ENCODE data around the gene RTF2.
A peak's percentile ranks its signal among the peaks of the same experiment; 100 is the strongest.
"Not testable (repeated sequence)": the region's sequence is repeated elsewhere in the genome, so short reads cannot be mapped to it uniquely, and the experiment has no call there.

RTF2 gene

GRCh38 chr20:56503916-56504315, 35.5 kb downstream of the RTF2 start:
- no peak for DNase-seq

GRCh38 chr20:56504373-56505005, 36.1 kb downstream of the RTF2 start:
- peak; percentile 13 for DNase-seq

DNA sequence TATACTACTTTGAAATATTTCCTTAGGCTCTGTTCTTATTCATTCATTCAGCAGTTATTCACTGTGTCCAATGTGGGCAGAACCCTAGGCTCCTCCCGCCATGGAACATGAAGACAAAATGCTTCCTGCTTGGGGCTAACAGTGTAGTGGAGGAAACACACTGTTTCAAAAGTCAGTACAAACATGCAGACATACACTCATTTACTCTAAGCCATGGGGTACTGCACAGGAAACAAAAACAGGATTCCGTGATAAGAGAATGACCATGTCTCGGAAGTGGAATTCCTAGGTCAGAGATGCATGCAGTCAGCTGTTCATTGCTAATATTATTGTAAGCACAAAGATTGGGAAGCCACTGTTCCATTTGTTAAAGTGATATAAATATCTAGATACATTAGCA, 37.7 kb downstream of the RTF2 start:
- no peak for DNase-seq

DNA sequence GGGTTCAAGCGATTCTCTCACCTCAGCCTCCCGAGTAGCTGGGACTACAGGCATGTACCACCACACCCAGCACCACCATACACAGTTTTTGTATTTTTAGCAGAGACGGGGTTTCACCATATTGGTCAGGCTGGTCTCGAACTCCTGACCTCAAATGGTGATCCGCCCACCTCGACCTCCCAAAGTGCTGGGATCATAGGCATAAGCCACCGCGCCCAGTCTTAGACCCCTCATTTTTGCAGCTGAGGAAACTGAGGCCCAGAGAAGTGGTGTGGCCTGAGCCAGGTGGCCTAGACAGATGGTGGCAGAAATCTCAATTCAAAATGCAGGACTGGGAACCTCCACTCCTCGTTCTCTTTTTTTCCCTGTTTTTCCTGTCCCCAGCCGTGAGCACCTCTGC, 43.5 kb downstream of the RTF2 start:
- DNase-seq: no peak

GRCh38 chr20:56513161-56514150, 45.0 kb downstream of the RTF2 start:
- DNase-seq: no peak

GRCh38 chr20:56516631-56517030, 48.2 kb downstream of the RTF2 start:
- DNase-seq: no peak

GRCh38 chr20:56517211-56517610, 48.8 kb downstream of the RTF2 start:
- DNase-seq: no peak

DNA sequence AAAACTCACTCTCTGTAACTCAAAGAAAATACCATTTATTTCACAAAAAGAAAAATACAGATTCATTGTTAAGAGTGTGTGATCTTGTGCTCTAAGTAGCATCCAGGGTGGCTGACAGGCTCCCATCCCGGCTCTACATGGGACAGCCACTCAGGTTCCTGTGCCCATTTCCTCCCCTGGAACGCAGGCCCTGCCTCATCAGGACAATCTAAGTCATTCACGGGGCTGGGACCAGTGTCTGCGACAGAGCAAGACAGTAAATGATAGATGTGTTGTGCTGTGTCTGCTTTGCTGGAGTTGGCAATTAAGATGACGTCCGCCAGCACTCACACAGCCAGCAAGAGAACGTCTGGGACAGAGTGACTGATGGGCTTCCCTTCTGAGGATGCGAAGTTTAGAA, 49.2 kb downstream of the RTF2 start:
- no peak for DNase-seq

- no peak for DNase-seq
Measured at GRCh38 chr20:56518126-56518525, 49.7 kb downstream of the RTF2 start.

DNA sequence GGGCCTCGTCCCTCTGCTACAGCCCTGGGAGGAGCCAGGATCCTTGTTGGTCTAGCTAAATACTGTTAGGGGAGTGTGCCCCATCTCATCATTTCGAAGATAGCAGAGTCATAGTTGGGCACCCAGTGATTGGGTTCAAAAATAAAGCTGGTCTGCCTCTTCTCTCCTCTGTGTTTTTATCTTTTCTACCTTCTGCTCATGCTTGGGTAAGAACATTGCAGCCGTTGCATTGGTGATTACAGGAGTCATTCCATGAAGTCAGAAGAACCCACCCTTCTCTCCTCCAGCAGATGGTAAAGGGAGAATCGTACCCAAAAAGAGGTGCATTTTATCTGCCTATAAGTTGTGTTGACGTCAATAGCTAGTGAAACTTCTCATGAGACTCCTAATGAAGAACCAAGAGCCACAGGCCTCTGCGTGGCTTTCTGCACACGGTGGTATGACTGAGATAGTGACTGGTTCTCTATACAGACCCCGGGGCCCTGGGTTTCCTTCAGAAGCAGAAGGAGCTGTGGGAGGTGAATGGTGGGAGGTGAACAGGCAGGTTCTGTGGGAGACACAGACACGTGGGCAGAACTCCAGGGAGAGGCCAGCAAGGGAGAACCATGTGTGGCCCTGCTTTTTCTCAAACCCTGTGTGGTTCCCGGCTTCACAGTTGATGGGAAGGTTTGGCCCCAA, 50.4 kb downstream of the RTF2 start:
- DNase-seq: no peak

GRCh38 chr20:56519551-56519950, 51.1 kb downstream of the RTF2 start:
- DNase-seq: no peak

GRCh38 chr20:56520180-56520579, 51.8 kb downstream of the RTF2 start:
- DNase-seq: no peak

DNA sequence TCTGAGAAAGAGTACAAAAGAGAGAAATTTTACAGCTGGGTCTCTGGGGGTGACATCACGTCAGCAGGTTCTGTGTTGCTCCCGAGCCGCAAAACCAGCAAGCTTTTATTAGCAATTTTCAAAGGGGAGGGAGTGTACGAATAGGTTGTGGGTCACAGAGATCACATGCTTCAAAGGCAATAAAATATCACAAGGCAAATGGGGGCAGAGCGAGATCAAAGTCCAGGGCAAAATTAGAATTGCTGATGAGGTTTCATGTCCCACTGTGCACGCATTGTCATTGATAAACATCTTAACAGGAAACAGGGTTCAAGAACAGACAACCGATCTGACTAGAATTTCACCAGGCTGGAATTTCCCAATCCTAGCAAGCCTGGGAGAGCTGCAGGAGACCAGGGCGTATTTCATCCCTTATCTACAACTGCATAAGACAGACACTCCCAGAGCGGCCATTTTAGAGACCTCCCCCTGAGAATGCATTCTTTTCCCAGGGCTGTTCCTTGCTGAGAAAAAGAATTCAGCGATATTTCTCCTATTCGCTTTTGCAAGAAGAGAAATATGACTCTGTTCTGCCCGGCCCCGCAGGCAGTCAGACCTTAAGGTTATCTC, 52.4 kb downstream of the RTF2 start:
- not testable (repeated sequence) for DNase-seq

- DNase-seq: no peak
Measured at GRCh38 chr20:56522311-56522710, 53.9 kb downstream of the RTF2 start.

DNA sequence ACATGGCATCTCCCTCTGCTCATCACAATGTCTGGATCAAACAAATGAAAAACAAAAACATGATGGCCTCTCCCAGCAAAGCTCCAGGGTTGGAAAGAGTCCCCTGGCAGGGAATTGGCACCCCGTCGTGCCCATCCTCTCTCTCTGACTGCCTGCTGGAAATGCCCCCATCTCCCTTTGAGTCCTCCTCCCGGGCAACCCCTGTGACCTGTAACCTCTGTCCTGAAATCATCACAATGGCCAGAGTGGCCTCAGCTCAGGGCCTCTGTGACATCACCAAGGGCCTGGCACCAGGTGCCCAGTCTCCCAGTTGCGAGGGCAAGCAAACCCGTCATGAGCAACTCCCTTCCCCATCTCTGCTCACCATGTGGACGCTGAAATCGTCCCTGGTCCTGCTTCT, 56.0 kb downstream of the RTF2 start, which contains the start of gene FAM209A:
FAM209A (plus strand) TSS at position 301 of the 400 bp plus-strand sequence; CDS start at position 366, 65 bp downstream.
- not testable (repeated sequence) for DNase-seq

GRCh38 chr20:56527521-56527920, 59.1 kb downstream of the RTF2 start:
- DNase-seq: no peak

- not testable (repeated sequence) for DNase-seq
Measured at GRCh38 chr20:56532946-56533345, 64.5 kb downstream of the RTF2 start, which contains the start of gene FAM209B. FAM209B (plus strand) TSS chr20:56533246; CDS start chr20:56533342, 96 bp downstream.

GRCh38 chr20:56537997-56538396, 69.6 kb downstream of the RTF2 start:
- no peak for DNase-seq

- no peak for DNase-seq
Measured at GRCh38 chr20:56540415-56540814, 72.0 kb downstream of the RTF2 start.

GRCh38 chr20:56542489-56543030, 74.1 kb downstream of the RTF2 start:
- no peak for DNase-seq

GRCh38 chr20:56551571-56551970, 83.1 kb downstream of the RTF2 start:
- DNase-seq: no peak

- no peak for DNase-seq
Measured at GRCh38 chr20:56552911-56553629, 84.6 kb downstream of the RTF2 start.

Data from activated naive CD4-positive, alpha-beta T cell treated with Interleukin-2 at 50 U/mL for 16 hours (primary cell).